ENCODE results near the gene HDAC4.

HDAC4 gene

DNA sequence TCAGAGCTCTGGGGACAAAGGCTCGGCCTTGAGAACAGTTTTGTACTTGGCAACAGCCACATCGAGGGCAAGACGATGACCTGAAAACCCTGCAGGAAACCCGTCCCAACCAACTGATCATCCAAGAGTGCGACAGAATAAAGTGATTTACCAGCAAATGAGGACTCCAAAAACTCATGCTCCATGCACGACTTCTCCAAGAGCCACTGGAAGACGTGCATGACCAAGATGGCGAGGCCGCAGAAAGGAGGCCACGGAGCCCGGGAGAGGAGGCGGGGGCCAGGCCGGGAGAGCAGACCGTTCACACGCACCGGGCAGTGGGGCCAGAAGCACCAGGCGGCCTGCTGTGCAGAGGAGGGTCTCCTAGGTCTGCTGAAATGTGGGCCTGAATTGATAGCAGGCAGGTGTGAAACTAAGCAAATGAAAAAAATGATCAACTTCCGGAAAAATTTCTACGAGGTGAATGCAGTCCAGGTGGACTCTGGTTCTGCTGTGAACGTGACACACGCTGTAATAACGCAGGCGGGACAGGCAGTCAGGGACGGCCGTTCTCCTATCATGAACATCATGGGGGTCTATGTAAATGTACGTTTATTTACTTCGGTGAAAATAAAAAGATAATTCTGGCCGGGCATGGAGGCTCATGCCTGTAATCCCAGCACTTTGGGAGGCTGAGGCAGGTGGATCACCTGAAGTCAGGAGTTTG is 252.2 kb downstream of the HDAC4 start:
- H3K4me3 ChIP-seq (ENCODE audit: low read depth, low read length), result no peak overlapping the region
- DNase-seq (ENCODE audit: low read depth), result no peak

DNA sequence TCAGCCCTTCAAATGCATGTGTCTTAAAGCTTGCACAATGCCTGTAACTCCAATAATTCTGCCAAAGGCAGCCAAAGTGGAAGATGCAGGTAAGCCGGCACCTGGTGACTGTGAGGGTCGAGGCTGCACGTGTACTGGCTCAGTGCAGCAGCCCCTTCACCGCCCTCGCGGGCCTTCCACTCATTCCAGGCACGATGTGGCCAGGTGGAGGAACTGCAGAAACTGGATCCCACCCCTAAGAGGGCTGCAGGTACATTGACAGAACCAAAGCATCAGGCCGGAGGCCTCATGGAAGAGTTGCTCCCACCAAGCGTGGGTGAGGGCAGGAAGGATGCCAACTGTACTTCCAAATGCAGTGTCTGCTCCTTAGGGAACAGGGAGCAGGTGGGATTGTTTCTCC is 253.4 kb downstream of the HDAC4 start:
- no peak overlapping the region for H3K4me3 ChIP-seq (ENCODE audit: low read depth, low read length)
- no peak for DNase-seq (ENCODE audit: low read depth)

DNA sequence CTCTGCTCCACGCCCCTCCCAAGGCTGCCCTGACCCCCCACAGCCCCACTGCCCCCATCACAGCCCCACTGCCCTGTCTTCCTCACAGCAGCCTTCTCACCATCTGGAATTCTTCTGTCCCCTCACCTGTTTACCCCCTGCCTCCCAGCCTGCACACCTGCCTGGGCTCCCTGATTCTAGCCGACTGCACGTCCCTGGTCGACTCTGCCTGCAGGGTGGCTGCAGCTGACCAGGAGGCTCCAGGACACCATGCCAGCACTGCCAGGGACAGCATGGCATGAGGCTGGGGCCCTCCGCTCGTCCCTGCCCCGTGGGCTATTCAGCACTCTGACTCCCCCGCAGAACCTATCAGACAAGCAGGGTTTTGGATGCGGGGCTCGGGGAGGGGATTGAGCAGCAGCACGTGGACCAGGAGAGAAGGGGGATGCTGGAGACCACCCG is 254.1 kb downstream of the HDAC4 start:
- no peak for DNase-seq (ENCODE audit: low read depth)
- no peak overlapping the region for H3K4me3 ChIP-seq (ENCODE audit: low read depth, low read length)

DNA sequence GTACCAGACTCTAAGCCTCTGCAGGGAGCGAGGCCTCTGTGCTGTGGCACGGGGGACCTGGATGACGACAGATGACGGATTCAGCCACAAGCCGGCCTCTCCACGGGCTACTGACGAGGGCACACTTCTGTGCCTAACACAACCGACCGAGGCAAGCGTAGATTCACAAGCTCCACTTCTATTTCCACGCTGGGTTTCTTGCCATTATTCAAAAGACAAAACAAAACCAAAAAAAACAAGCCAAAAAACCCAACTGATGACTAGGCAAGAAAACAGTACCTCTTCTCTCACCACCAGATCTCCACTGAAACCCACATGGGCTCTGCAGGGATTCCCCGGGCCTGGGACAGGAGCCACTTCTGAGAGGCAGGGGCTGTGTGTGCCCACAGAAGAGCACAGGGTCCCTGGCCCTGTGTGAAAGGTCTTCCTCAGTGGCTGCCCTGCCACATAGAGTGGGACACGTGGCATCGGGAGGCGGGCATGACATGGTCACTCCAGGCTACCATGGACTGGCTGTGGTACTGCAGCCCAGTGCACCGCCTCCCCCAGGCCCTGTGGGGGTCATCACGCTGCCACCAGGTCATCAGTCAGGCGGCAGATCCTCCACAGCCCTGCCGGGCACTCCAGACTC is 254.7 kb downstream of the HDAC4 start:
- no peak overlapping the region for H3K4me3 ChIP-seq (ENCODE audit: low read depth, low read length)
- DNase-seq (ENCODE audit: low read depth), result no peak

DNA sequence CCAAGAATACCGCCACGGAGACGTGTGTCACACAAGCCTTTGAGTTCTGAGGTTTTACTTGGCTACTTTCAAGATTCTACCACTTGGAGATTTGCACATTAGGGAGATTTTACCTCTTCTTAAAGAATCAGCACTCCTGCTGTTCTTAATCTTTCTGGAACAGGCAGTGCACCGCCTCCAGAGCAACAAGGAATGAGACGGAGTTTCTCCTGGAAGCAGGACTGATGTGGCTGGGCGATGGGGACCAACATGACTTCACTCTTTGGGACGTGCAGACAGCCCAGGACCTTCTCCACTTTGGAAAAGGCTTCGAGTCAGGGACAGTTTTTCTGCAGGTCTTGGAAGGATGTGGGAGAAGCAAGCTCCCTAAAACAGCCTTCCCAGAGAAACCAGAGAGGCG is 255.2 kb downstream of the HDAC4 start:
- no peak overlapping the region for H3K4me3 ChIP-seq (ENCODE audit: low read depth, low read length)

DNA sequence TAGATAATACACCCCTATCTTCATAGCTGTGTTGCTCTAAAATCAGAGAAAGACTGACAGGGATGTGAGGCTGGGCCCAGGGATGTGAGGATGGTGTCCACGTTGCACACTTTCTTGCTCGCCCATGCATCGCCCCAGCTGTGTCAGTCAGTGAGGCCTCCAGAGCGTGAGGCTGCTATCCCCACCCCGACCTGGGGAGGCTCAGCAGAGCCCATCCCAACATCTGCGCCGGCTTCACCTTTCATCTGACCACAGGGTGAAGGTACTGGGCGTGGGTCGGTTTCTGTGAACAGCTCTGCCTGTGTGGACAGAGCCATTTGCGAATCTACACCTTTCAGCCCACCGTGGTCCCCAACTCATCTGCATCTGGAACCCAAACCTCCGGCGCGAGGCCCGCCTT is 255.7 kb downstream of the HDAC4 start:
- H3K4me3 ChIP-seq (ENCODE audit: low read depth, low read length), result no peak overlapping the region
- no peak for DNase-seq (ENCODE audit: low read depth)

More for the DNA sequence above, 255.2 kb downstream of the HDAC4 start:
- no peak for DNase-seq (ENCODE audit: low read depth)

DNA sequence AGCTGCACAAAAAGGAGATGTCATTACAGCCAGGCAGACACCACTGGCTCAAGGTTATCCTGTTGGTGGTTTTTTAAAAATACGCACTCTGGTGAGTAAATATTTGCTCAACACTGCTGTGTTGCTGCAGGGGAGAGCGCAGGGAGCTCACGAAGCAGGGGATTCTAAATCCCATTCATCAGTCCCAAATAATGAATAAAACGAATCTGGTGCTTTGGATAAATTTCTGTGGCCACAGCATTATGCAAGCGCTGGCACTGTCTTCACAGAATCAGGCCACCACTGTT is 256.2 kb downstream of the HDAC4 start:
- no peak overlapping the region for H3K4me3 ChIP-seq (ENCODE audit: low read depth, low read length)
- DNase-seq (ENCODE audit: low read depth), result no peak

DNA sequence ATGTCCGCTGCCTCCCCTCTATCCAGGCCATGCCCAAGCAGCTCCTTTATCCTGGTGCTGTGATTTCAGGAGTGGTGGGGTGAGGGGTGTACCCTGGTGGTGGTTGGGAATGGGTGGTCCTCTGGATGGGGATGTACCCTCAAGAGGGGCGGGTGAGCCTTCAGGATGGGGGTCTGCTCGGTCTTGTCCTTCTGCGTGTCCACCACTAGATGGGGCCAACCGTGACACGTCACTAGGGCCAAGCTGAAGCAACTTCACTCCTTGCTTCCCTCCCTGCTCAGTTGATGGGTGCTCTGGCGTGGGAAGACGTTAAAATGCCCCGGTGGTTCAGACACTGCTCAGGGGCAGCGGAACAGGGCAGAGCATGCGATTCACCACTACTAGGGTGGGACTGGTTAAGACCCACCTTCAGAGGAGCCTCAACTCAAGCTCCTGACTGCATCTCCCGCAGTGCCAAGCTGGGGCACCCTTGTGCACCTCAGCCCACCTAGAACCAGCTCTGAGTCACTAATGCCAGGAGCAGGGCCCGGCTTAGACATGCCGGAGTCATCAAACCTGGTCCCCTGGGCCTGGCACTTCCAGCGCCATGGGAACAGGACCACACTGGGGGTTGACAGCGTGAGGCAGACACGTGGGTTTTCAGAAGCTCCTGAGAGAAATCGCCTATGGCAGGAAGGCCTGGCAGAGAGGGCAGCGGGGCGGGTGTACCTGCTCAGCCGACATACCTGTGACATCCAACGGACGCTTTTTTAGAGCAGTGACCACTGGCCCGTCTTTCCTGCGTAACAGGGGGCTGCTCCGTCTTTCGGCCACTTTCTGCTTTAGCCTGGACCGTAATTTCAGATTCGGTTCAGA is 256.7 kb downstream of the HDAC4 start:
- H3K4me3 ChIP-seq (ENCODE audit: low read depth, low read length), result no peak overlapping the region
- peak; percentile 23 for DNase-seq (ENCODE audit: low read depth)

DNA sequence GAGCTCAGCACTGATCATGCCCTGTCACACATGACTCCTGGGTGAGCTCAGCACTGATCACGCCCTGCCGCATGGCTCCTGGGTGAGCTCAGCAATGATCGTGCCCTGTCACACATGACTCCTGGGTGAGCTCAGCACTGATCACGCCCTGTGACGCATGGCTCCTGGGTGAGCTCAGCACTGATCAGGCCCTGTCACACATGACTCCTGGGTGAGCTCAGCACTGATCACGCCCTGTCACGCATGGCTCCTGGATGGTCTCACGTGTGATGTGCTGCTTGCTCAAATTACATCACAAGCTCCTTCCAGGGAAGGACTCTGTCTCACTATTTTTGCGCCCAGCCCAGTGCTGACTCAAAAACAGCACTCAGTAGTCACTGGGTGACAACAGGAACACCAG is 258.0 kb downstream of the HDAC4 start:
- H3K4me3 ChIP-seq (ENCODE audit: low read depth, low read length), result no peak overlapping the region
- DNase-seq (ENCODE audit: low read depth), result no peak

DNA sequence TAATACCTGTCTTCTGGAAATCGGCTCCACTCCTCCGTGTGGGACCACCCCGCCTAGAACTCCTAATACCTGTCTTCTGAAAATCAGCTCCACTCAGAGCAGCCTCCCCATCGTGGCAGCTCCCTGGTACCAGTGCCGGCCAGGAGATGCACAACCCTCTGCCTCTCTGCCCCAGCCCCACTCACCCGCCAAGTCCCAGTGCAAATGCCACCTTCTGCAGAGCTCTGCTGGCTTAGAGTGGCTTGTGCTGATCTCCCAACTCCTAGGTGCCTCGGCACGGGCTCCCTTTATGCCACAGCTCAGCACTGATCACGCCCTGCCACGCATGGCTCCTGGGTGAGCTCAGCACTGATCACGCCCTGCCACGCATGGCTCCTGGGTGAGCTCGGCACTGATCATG is 258.5 kb downstream of the HDAC4 start:
- no peak for DNase-seq (ENCODE audit: low read depth)
- no peak overlapping the region for H3K4me3 ChIP-seq (ENCODE audit: low read depth, low read length)

DNA sequence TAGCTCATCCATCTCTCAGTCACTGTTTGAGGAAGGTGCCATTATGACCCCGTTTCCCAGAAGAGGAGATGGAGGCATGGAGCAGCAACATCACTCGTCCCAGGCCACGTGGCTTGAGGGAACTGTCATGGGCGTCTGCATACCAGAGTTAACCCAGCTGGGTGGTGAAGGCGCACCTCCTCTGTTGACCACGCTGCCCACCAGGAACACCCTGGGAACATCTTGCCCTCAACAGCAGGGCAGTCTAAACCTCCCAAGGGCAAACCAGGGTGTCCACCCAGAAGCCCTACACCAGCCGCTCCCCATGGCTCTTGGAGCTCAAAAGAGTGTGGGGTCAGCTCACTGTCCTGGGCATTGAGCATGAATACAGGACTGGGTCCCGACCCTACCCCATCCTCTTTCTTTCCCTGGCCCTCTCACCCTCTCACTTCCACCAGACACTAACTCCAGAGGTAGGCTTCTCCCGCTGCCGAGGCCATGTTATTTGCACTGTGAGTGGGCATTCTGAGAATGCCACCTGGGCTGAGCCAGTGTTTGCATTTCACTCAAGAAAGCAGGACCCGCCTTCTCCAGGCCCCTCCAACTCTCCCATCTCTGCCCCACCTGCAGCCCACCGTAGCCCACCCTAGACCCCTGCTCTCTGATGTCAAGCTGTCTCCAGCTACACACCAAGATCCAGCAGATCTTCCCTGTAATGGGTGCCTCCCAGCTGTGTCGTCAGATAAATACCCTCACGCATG is 259.6 kb downstream of the HDAC4 start:
- H3K4me3 ChIP-seq (ENCODE audit: low read depth, low read length), result no peak overlapping the region
- no peak for DNase-seq (ENCODE audit: low read depth)

DNA sequence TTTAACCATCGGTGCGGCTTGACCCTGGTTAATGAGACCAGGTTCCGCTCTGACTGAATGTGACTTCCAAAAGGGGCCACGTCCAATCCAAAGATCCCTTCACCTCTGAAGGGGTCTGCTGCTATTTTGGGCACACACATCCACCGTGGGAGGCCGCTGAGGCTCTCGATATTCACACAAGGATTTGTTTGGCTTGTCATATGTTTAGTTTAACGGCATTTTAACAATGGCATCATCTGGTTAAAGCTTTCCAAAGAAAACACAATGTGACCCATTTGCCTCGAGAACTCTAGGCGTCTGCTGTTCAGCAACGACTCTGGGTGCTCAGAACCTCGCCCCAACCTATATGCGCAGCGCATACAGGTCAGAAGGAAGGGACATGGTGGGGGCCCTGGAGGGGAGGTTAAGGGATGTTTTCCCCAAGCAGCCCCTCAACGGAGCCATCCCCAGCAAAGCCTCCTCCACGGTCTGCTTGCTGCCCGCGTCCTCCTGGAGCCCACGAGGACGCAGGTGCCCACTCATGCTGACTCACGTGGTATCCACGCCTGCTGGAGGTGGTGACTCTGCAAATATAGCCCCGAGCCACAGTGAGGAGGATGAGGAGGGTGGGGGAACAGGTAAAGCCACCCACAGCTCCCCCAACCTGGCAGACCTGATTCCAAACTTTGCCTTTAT is 260.3 kb downstream of the HDAC4 start:
- DNase-seq (ENCODE audit: low read depth), result no peak

DNA sequence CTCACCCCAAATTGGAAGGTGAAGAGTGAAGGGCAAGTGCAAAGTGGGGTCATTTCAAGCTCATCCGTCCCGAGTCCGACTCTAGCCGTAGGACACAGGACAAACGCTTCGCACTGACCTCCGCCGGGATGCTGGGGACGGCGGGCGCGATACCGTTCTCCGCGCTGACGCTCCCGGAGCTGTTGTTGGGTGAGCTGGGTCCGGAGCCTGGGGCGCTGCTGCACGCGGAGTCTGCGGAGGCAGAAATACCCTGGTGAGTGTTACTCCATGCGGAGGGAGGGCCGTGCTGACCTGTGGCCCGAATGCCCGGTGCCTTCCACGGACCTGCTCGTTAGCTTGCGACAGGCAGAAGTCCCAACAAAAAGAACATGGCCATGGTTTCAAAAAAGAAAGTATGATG is 261.3 kb downstream of the HDAC4 start:
- DNase-seq (ENCODE audit: low read depth), result no peak
- H3K4me3 ChIP-seq (ENCODE audit: low read depth, low read length), result no peak overlapping the region

More for the DNA sequence above, 260.3 kb downstream of the HDAC4 start:
- no peak overlapping the region for H3K4me3 ChIP-seq (ENCODE audit: low read depth, low read length)

DNA sequence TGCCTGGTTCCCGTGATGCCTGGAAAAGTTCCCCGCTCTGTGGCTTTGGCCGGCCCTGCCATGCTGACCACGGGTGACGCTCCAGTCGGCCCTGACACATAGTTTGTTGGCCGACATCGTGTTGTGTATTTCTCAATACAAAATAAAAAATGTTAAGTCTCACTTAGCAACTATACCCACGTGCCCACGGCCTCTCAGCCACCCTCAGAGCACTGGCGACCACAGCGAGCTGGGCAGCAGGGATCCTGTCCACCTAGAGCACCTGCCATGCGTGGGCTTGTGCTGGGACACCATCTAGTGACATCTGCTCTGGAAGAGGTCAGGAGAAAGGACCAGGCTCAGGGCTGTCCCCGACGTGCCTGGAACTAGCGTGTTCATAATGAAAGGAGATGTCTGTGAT is 261.7 kb downstream of the HDAC4 start:
- DNase-seq (ENCODE audit: low read depth), result no peak
- no peak overlapping the region for H3K4me3 ChIP-seq (ENCODE audit: low read depth, low read length)

DNA sequence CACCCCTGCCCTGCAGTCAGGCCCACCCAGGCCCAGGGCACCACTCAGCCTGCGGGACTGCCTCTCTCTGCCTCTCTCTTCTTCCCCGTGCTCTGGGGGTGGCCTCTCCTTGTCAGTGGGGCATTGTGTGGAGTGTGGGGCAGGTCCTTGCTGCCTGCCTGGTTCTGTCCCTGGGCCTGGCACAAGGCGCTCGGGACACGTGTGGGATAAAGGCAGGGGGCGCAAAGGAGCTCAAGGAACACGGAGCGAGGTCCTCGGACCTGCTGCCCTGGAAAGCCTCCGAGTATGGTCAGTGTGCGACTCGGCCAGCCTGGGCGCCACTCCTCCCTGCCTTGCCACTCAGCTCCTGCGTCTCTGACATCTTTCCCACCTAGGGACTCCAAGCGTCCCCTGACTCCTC is 262.2 kb downstream of the HDAC4 start:
- H3K4me3 ChIP-seq (ENCODE audit: low read depth, low read length), result no peak overlapping the region
- DNase-seq (ENCODE audit: low read depth), result no peak

DNA sequence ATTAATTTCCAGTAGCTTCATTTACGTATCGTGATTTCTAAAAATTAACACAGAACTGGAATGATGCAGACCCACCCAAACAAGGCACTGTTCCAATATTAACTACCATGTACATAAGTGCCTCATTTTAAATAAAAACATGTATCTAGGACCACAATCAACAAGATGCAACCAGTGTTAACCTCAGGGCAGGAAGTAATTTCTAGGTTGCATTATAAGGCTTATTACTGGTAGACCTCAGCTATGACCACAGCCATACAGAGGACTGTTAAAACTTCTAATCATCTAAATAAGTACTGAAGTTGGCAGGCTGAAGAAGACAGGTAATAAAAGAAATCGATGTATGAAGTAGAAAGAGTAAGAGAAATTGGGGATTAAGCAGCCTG is 262.9 kb downstream of the HDAC4 start:
- no peak overlapping the region for H3K4me3 ChIP-seq (ENCODE audit: low read depth, low read length)

DNA sequence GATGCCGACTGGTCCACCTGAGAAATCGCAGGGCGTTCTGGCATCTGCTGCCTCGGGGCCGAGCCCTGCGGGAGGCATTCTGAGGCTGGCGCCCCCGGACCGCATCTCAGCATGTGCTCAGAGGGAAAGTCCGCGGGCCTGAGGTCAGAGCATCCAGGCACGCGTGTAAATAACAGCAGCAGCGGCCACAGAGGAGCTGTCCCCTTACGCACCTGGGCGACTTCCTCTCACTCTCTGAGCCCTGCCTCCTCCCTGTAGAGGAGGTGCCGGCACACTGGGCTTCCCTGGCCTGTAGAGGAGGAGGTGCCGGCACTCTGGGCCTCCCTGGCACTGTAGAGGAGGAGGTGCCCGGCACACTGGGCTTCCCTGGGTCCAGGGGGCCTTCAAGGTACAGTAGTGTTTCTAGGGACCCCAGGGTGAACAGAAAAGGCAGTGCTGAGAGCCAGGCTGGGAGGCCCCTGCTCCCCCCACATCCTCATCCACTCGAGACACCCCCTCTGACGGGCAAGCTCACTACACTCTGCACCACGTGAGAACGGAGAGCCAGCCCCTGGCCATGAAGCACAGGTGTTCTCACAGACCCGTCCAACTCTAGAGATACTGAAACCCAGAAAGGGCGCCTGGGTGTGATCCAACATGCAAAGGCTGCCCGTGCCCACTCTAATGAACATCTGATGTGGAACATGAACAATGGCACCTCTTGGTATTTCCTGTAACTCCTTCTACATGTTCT is 263.5 kb downstream of the HDAC4 start:
- H3K4me3 ChIP-seq (ENCODE audit: low read depth, low read length), result no peak overlapping the region
- no peak for DNase-seq (ENCODE audit: low read depth)

More for the DNA sequence above, 262.9 kb downstream of the HDAC4 start:
- no peak for DNase-seq (ENCODE audit: low read depth)

DNA sequence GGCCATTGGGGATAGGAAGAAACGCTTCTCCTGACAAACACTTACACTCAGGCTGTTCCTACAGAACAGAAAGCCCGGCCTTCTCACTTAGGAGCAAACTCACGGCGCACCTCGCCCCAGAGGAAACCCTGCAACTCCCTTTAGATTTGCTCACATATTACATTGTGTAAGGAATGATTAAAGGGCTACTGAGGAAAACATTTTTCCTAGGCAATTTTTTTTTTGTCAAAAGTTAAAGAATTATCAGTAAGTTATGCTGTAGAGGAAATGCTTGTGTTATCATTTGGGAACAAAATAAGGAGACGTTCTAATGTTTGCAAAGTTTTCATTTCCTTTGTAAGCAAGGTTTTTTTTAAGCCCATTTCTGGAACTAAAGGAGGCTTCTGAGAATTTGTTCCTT is 264.1 kb downstream of the HDAC4 start:
- H3K4me3 ChIP-seq (ENCODE audit: low read depth, low read length), result no peak overlapping the region
- no peak for DNase-seq (ENCODE audit: low read depth)

DNA sequence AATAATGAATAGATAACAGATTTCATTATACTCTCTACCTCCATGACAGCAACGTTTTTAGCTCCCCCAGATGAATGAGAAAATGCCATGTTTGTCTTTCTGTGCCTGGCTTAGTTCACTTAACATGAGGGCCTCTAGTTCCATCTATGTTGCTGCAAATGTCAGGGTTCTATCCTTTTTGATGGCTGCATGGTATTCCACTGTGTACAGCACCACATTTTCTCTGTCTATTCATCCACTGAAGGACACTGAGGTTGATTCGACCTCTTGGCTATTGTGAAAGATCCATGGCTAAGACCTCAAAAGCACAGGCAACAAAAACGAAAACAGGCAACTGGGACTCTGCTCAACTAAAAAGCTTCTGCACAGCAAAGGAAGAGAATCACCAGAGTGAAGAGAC is 264.6 kb downstream of the HDAC4 start:
- DNase-seq (ENCODE audit: low read depth), result no peak
- no peak overlapping the region for H3K4me3 ChIP-seq (ENCODE audit: low read depth, low read length)

Data from skeletal muscle cell (primary cell).